ENCODE measurements around the gene PARP2.

- TF ChIP-seq HBP1 (CRISPR knock-in tag; IDR thresholded peaks at IDR 0.05) (no peak), SIN3A (IDR thresholded peaks at IDR 0.05; ENCODE audit: borderline replicate concordance in 2 of 2, control insufficient read depth in 1 of 2, low read depth in 2 of 2, low read length in 2 of 2) (no peak), POLR2A (conservative IDR thresholded peaks at IDR 0.05) (no peak), ZNF232 (CRISPR knock-in tag; IDR thresholded peaks at IDR 0.05) (no peak), PBX2 (CRISPR knock-in tag; IDR thresholded peaks at IDR 0.05; ENCODE audit: low read depth) (no peak), PBX2 (tag; conservative IDR thresholded peaks at IDR 0.05; ENCODE audit: low read depth) (no peak), HSF4 (CRISPR knock-in tag; IDR thresholded peaks at IDR 0.05; ENCODE audit: borderline replicate concordance) (no peak)
Measured at GRCh38 chr14:20332431-20332787, 11.0 kb upstream of the PARP2 start.

Data from K562 (cell line).